SK-N-SH treated with all-trans-retinoic acid at 6 μM for 48 hours (cell line): ENCODE data around the gene LRMDA.

Experiments used
- ATAC-seq: fragments of 200-7000 bp; cut with Tn5 transposase; 3 replicates; pipeline ENCODE4 v1.9.1; 2020; ENCODE audit warnings: mild to moderate bottlenecking, moderate library complexity
- ARNTL ChIP-seq: fragments of 450-650 bp; formaldehyde crosslinking; IDR thresholded peaks from 2 replicates; pipeline ENCODE4 v1.5.0; 2020; ENCODE audit warnings: low read depth, mild to moderate bottlenecking, moderate library complexity, borderline replicate concordance
- BACH2 ChIP-seq: fragments of 250-450 bp; sonication (Bioruptor Pico); IDR thresholded peaks from 2 replicates; pipeline ENCODE4 v1.9.0; 2021; ENCODE audit warnings: mild to moderate bottlenecking, borderline replicate concordance
- CSDC2 ChIP-seq: fragments of 250-450 bp; sonication (Bioruptor Pico); IDR thresholded peaks from 2 replicates; pipeline ENCODE4 v1.5.0; 2020; ENCODE audit warnings: mild to moderate bottlenecking, moderate library complexity
- CSRNP3 ChIP-seq: fragments of 250-450 bp; sonication (Bioruptor Pico); IDR thresholded peaks from 2 replicates; pipeline ENCODE4 v1.5.1; 2021; ENCODE audit warnings: mild to moderate bottlenecking, moderate library complexity
- ESRRG ChIP-seq: fragments of 250-450 bp; sonication (Bioruptor Pico); IDR thresholded peaks from 2 replicates; pipeline ENCODE4 v1.6.1; 2021; ENCODE audit warnings: mild to moderate bottlenecking
- GLIS3 ChIP-seq: fragments of 250-450 bp; sonication (Bioruptor Pico); IDR thresholded peaks from 2 replicates; pipeline ENCODE4 v1.5.0; 2020; ENCODE audit warnings: mild to moderate bottlenecking, moderate library complexity
- ISL1 ChIP-seq: fragments of 250-450 bp; sonication (Bioruptor Pico); IDR thresholded peaks from 2 replicates; pipeline ENCODE4 v2.1.2; 2022; ENCODE audit warnings: mild to moderate bottlenecking, moderate library complexity
- OSR1 ChIP-seq: fragments of 250-450 bp; sonication (Bioruptor Pico); IDR thresholded peaks from 2 replicates; pipeline ENCODE4 v1.8.0; 2022; ENCODE audit warnings: moderate library complexity, mild to moderate bottlenecking, inconsistent platforms
- POU6F1 ChIP-seq: fragments of 250-450 bp; sonication (Bioruptor Pico); IDR thresholded peaks from 2 replicates; pipeline ENCODE4 v1.8.0; 2021; ENCODE audit warnings: low read depth, mild to moderate bottlenecking, moderate library complexity, borderline replicate concordance
- PPARA ChIP-seq: fragments of 250-450 bp; sonication (Bioruptor Pico); IDR thresholded peaks from 2 replicates; pipeline ENCODE4 v1.5.0; 2020; ENCODE audit warnings: mild to moderate bottlenecking, borderline replicate concordance
- RARB ChIP-seq: fragments of 250-450 bp; sonication (Bioruptor Pico); IDR thresholded peaks from 2 replicates; pipeline ENCODE4 v1.8.0; 2021; ENCODE audit warnings: mild to moderate bottlenecking, moderate library complexity
- SNAI2 ChIP-seq: fragments of 250-450 bp; sonication (Bioruptor Pico); IDR thresholded peaks from 2 replicates; pipeline ENCODE4 v1.5.0; 2020; ENCODE audit warnings: mild to moderate bottlenecking, moderate library complexity
- TCF4 ChIP-seq: fragments of 250-450 bp; sonication (Bioruptor Pico); IDR thresholded peaks from 2 replicates; pipeline ENCODE4 v1.8.0; 2021; ENCODE audit warnings: mild to moderate bottlenecking, moderate library complexity, borderline replicate concordance
- TOX ChIP-seq: fragments of 250-450 bp; sonication (Bioruptor Pico); IDR thresholded peaks from 2 replicates; pipeline ENCODE4 v1.8.0; 2021; ENCODE audit warnings: mild to moderate bottlenecking, moderate library complexity, borderline replicate concordance
- TSHZ2 ChIP-seq: fragments of 250-450 bp; sonication (Bioruptor Pico); IDR thresholded peaks from 2 replicates; pipeline ENCODE4 v1.5.0; 2020; ENCODE audit warnings: mild to moderate bottlenecking, moderate library complexity
- ZC3H10 ChIP-seq: fragments of 250-450 bp; sonication (Bioruptor Pico); IDR thresholded peaks from 2 replicates; pipeline ENCODE4 v1.5.1; 2021; ENCODE audit warnings: mild to moderate bottlenecking, moderate library complexity
- ZFP3 ChIP-seq: fragments of 250-450 bp; sonication (Bioruptor Pico); IDR thresholded peaks from 2 replicates; pipeline ENCODE4 v1.5.0; 2020; ENCODE audit warnings: mild to moderate bottlenecking, moderate library complexity
- ZFP30 ChIP-seq: fragments of 450-650 bp; formaldehyde crosslinking; IDR thresholded peaks from 2 replicates; pipeline ENCODE4 v1.5.0; 2022; ENCODE audit warnings: mild to moderate bottlenecking, moderate library complexity
- ZNF565 ChIP-seq: fragments of 450-650 bp; formaldehyde crosslinking; conservative IDR thresholded peaks from 2 replicates; pipeline ENCODE4 v1.5.0; 2020; ENCODE audit warnings: low read depth, mild to moderate bottlenecking, moderate library complexity
- ZNF70 ChIP-seq: fragments of 450-650 bp; formaldehyde crosslinking; IDR thresholded peaks from 2 replicates; pipeline ENCODE4 v1.5.0; 2020; ENCODE audit warnings: mild to moderate bottlenecking, moderate library complexity
- ZNF8 ChIP-seq: fragments of 450-650 bp; formaldehyde crosslinking; IDR thresholded peaks from 2 replicates; pipeline ENCODE4 v1.5.0; 2020; ENCODE audit warnings: mild to moderate bottlenecking, moderate library complexity

Gene LRMDA

GRCh38 chr10:76210211-76210610 is 778.8 kb downstream of the LRMDA start:
- no peak for TF ChIP-seq ZFP30
- no peak for ATAC-seq

- TF ChIP-seq POU6F1 (CRISPR knock-in tag) (no peak), GLIS3 (CRISPR knock-in tag) (no peak), ZNF8 (CRISPR knock-in tag) (no peak), TCF4 (CRISPR knock-in tag) (no peak), ZNF70 (CRISPR knock-in tag) (no peak), SNAI2 (CRISPR knock-in tag) (no peak), BACH2 (no peak), TOX (no peak), OSR1 (CRISPR knock-in tag) (no peak), ESRRG (CRISPR knock-in tag) (no peak), RARB (no peak), TSHZ2 (CRISPR knock-in tag) (no peak), ZFP3 (CRISPR knock-in tag) (no peak), ISL1 (no peak), CSRNP3 (CRISPR knock-in tag) (no peak), ZFP30 (no peak), ZNF565 (no peak), PPARA (CRISPR knock-in tag) (no peak), ZC3H10 (no peak), CSDC2 (CRISPR knock-in tag) (no peak)
- TF ChIP-seq, all 23 proteins: peak for 0
- ATAC-seq, result no peak
Observed at GRCh38 chr10:76211691-76212090, 780.3 kb downstream of the LRMDA start.

GRCh38 chr10:76213876-76214275 is 782.5 kb downstream of the LRMDA start:
- TF ChIP-seq SNAI2 (CRISPR knock-in tag), result no peak
- no peak for TF ChIP-seq BACH2
- TF ChIP-seq OSR1 (CRISPR knock-in tag), result no peak
- no peak for TF ChIP-seq ARNTL (CRISPR knock-in tag)
- TF ChIP-seq ZFP3 (CRISPR knock-in tag), result no peak
- TF ChIP-seq GLIS3 (CRISPR knock-in tag), result no peak
- no peak for TF ChIP-seq ZFP30
- no peak for TF ChIP-seq TOX
- TF ChIP-seq RARB, result no peak
- TF ChIP-seq CSDC2 (CRISPR knock-in tag), result no peak
- ATAC-seq, result no peak

GRCh38 chr10:76218035-76218434 is 786.6 kb downstream of the LRMDA start:
- ATAC-seq, result peak; percentile 28; the same call in 1 of the 3 replicates
- TF ChIP-seq ZC3H10 (no peak), OSR1 (CRISPR knock-in tag) (no peak), PPARA (CRISPR knock-in tag) (no peak), ZNF565 (no peak)

- no peak for ATAC-seq
- no peak for TF ChIP-seq ZFP30
- TF ChIP-seq RARB, result no peak
- TF ChIP-seq PPARA (CRISPR knock-in tag), result no peak
- TF ChIP-seq SNAI2 (CRISPR knock-in tag), result no peak
- no peak for TF ChIP-seq ARNTL (CRISPR knock-in tag)
- TF ChIP-seq GLIS3 (CRISPR knock-in tag), result no peak
- no peak for TF ChIP-seq ESRRG (CRISPR knock-in tag)
- TF ChIP-seq TOX, result no peak
- no peak for TF ChIP-seq TSHZ2 (CRISPR knock-in tag)
- TF ChIP-seq POU6F1 (CRISPR knock-in tag), result no peak
- no peak for TF ChIP-seq BACH2
- TF ChIP-seq OSR1 (CRISPR knock-in tag), result no peak
- TF ChIP-seq ZNF565, result no peak
- no peak for TF ChIP-seq ZC3H10
- no peak for TF ChIP-seq ISL1
- TF ChIP-seq ZNF70 (CRISPR knock-in tag), result no peak
Observed at GRCh38 chr10:76229341-76229740, 797.9 kb downstream of the LRMDA start.
